LNCAP (cell line): Measurements from ENCODE around the gene DMRTC2.

Experiments
- CTCF ChIP-seq: fragments of 450-650 bp; IDR thresholded peaks from 2 replicates; pipeline ENCODE4 v1.5.1; 2017; ENCODE audit warnings: mild to moderate bottlenecking

DMRTC2 gene

GRCh38 chr19:41821003-41821735, 23.7 kb upstream of the DMRTC2 start:
- TF ChIP-seq CTCF, result peak; percentile 54

- no peak for TF ChIP-seq CTCF
These were observed 6.7 kb upstream of the DMRTC2 start for GRCh38 chr19:41837981-41838708.

- no peak for TF ChIP-seq CTCF
These were observed 5.6 kb upstream of the DMRTC2 start for GRCh38 chr19:41839211-41839610.

- TF ChIP-seq CTCF, result no peak
These were observed 1.5 kb upstream of the DMRTC2 start for GRCh38 chr19:41843371-41843770.

- no peak for TF ChIP-seq CTCF
These were observed 241 bp upstream of the DMRTC2 start, which contains the start of gene LYPD4 for GRCh38 chr19:41844601-41845000. TSS of gene LYPD4 (minus strand) at chr19:41844683. CDS start at chr19:41839285, 5,398 bp downstream.

GRCh38 chr19:41845051-41845590, 279 bp downstream of the DMRTC2 start:
- TF ChIP-seq CTCF, result no peak

GRCh38 chr19:41847351-41848105, 2.7 kb downstream of the DMRTC2 start:
- TF ChIP-seq CTCF, result no peak
